ENCODE data around the gene ANKRD63. TPM values are rescaled to one million over a fixed set of nuclear protein-coding genes. Genes with fewer than 3 reads are reported as not detected.
A peak's percentile ranks its signal among the peaks of the same experiment; 100 is the strongest.

The ANKRD63 gene
- total RNA-seq, 2 donors from 2014 or later: not detected

DNA sequence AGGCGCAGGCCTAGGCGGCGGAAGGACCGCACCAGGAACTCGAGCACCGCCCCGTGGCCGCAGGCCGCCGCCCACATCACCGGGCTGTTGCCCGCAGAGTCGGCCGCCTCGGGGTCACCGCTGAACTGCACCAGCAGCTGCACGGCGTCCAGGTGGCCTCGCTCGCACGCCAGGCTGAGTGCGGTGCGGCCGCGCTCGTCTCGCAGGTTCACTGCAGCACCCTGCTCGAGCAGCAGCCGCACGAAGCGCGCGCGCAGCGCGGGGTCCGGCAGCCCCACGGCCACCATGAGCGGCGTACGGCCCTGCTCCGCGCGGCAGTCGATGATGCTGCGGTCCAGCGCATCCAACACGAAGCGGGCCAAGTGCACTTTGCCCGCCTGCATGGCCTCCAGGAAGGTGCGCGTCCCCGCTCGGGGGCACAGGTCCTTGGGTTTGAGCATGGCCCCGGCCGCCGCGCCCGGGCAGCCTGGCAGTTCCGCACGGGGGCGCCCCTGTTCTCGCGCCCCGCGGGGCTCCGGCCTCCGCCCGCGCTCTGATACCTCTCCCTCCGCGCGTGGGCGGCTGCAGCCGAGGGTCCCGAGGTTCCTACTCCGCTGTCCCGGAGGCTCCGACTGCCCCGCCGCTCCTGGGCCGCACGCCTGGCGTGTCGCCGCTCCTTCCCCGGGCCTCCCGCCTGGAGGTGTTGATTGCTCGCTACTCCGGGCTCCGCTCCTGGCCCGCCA is 556 bp downstream of the ANKRD63 start:
- H3K9me3 Mint-ChIP-seq: no peaks in the 10 kb centered on the region
- ATAC-seq (replicated peaks): peak; percentile 61
- no peaks in the 10 kb centered on the region for H3K4me1 Mint-ChIP-seq
- H3K27me3 Mint-ChIP-seq: peaks cover 13% of the 10 kb centered on the region
- no peaks in the 10 kb centered on the region for H3K36me3 Mint-ChIP-seq (ENCODE audit: low read depth)
- H3K4me3 Mint-ChIP-seq: peak overlapping the region; percentile 23
- H3K27ac Mint-ChIP-seq: no peak overlapping the region

DNA sequence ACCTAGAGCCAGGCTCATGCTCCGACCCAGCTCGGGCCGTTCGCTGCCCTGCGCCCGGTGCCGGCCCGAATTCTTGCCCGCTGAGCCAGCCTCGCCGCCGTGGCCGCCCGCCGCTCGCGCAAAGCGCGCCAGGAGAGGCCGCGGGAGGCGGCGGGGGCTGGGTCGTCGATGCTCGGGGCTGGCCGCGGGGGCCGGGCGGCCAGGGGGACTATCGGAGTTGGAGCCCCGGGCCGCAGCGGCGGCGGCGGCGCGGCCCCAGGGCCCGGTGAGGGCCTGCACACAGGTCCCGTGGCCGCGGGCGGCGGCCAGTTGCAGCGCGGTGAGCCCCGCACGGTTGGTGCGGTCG is 1.1 kb downstream of the ANKRD63 start:
- Mint-ChIP-seq H3K27ac (no peak overlapping the region), H3K27me3 (peaks cover 13% of the 10 kb centered on the region), H3K9me3 (no peaks in the 10 kb centered on the region), H3K4me3 (no peak overlapping the region), H3K36me3 (ENCODE audit: low read depth) (no peaks in the 10 kb centered on the region), H3K4me1 (no peaks in the 10 kb centered on the region)
- ATAC-seq (replicated peaks): no peak

DNA sequence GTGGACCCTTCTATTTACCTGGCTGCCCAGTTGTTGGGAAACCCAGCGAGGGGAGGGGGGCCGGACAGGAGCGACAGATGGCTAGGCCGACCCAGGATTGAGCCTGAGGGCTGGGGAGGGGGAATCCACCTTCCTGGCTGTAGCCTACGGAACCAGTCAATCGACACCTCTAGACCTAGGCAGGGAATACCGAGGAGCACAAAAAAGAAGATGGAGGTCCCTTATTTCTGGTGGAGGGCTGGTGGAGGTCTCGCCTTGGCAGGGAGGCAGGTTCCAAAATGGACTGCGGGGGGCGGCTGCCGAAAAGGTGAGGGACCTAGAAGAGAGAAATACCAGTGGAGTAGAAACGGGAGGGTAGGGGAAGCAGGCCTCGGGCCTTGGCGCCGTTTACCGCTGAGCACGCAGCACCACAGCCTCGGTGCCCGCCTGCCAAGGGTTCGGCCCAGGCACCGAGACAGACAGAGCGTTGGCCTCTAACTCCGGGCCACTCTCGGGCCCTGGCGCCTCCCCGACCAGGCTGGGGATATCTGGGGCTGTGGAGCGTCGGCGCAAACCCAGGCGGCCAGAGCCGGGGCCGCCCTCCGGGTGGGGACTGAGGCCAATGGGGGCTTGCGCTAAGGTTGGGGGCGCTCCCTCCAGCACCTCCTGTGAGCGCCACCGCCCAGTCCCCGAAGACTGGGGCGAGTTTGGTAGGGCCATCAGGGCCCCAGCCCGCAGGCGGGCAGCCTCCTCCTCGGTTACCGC is 1.6 kb downstream of the ANKRD63 start:
- Mint-ChIP-seq H3K4me3 (peak overlapping the region; percentile 33), H3K36me3 (ENCODE audit: low read depth) (no peaks in the 10 kb centered on the region), H3K4me1 (no peaks in the 10 kb centered on the region), H3K9me3 (no peaks in the 10 kb centered on the region), H3K27me3 (peaks cover 13% of the 10 kb centered on the region), H3K27ac (no peak overlapping the region)
- ATAC-seq (replicated peaks): no peak

DNA sequence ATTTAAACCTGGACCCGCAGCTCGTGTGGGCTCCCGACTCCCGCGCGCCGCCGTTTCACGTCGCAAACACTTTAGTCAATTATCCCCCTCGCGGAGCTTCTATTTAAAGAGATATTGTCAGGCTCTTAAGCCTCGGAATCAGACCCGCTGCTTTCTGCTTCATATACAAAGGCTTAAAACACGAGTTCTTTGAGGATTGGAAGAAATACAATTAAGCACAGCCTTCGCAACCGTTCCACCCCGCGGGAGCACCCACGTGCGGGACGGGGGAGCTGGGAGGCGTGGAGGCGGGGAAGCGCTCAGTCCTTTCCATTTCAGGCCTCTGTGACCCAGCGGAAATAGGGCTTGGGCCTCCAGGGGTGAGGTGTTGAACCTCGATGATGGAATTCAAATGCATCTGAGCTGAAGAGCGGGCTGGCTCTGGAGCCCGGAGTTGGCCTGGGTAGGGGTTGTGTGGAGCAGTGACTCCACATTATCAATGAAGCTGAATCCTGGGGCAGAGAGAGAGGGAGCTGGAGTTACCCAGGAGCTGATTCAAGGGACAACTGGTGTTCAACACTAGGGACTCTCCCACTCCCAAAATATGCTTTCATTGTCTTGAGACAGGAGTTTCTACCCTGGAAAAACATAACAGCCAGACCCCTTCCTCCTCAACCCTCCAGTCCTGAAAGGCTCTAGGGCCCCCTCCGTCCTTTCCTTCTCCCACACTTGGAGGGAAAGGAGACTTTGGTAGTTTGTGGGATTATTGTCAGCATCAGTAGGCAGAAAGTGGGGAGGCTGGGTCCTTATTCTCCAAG is 2.4 kb downstream of the ANKRD63 start:
- Mint-ChIP-seq H3K4me3 (peak overlapping the region; percentile 33), H3K36me3 (ENCODE audit: low read depth) (no peaks in the 10 kb centered on the region), H3K4me1 (no peaks in the 10 kb centered on the region), H3K27ac (no peak overlapping the region), H3K9me3 (no peaks in the 10 kb centered on the region), H3K27me3 (peaks cover 13% of the 10 kb centered on the region)
- no peak for ATAC-seq (replicated peaks)

DNA sequence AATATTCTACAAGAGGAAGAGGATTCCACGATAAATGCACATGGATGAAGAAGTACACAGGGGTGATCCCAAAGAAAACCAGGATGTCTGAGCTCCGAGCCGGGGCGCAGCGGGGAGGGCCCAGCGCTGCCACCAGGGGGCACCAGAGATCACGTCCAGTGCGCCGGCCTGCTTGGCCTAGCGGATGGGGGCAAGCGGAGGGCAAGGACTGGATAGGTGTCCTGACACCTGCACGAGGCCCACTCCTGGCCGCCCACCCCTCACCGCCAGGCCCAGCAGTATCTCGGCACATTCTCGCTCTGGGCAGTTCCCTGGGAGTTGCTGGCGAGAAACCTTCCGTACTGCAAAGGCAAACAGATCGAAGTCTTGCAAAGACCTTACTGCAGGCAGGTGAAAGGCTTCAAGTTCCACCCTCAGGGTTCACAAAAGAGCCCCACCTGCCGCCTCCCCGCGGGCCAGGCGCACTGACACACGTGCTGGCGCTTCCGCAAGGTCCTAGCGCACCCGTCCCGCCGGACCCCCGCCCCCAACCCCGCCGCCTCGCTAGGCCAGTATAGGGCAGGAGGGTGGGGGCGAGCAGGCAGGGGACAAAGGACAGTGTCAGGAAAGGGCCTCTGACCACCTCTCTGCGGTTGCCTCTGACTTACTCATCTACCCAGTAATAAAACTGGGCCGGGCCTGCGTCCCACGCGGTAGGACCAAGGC is 3.3 kb downstream of the ANKRD63 start:
- peaks cover 13% of the 10 kb centered on the region for H3K27me3 Mint-ChIP-seq
- no peak overlapping the region for H3K27ac Mint-ChIP-seq
- no peaks in the 10 kb centered on the region for H3K4me1 Mint-ChIP-seq
- no peaks in the 10 kb centered on the region for H3K36me3 Mint-ChIP-seq (ENCODE audit: low read depth)
- H3K9me3 Mint-ChIP-seq: no peaks in the 10 kb centered on the region
- ATAC-seq (replicated peaks): peak; percentile 62
- H3K4me3 Mint-ChIP-seq: no peak overlapping the region

DNA sequence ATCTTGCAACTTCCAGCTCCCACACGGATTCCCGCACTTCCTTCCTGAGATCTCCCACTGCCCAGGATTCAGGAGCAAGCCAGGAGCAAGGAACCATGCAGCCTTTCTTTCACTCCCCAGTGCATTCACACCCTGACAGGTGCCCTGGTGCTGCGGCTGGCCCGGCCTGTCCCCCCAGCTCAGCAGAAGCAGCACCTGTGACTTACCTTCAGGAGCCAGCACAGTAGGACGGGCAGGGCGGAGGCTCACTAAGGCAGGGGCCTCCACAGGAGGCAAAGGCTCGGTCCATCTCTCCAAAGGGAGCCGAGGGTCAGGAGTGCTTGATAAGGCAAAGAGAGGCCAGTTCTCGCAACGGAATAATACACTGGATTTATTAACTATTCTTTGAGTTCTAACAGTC is 4.8 kb downstream of the ANKRD63 start:
- H3K27me3 Mint-ChIP-seq: peaks cover 13% of the 10 kb centered on the region
- H3K4me3 Mint-ChIP-seq: no peak overlapping the region
- no peaks in the 10 kb centered on the region for H3K36me3 Mint-ChIP-seq (ENCODE audit: low read depth)
- H3K4me1 Mint-ChIP-seq: no peaks in the 10 kb centered on the region
- no peak for ATAC-seq (replicated peaks)
- no peak overlapping the region for H3K27ac Mint-ChIP-seq
- H3K9me3 Mint-ChIP-seq: no peaks in the 10 kb centered on the region

DNA sequence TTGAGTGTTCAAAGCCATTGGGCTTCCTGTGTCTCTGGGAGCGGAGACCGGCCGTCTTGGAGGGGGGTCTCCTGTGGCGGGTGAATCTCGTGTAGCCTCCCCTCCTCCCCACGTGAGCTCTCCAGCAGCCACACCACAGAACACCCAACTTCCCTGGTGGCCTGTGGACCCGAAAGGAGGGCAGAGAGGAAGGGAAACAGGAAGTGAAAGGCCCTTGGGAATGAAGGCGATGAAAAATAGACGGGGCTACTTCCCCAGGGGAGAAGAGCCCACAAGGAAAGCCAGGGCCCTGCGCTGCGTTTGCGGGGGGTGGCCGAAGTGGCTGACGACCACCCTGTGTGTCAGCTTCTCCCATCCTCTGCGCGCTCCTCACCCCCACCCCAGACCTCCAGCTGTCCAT is 5.4 kb downstream of the ANKRD63 start:
- H3K27me3 Mint-ChIP-seq: peaks cover 13% of the 10 kb centered on the region
- no peaks in the 10 kb centered on the region for H3K4me1 Mint-ChIP-seq
- no peaks in the 10 kb centered on the region for H3K9me3 Mint-ChIP-seq
- ATAC-seq (replicated peaks): no peak
- no peak overlapping the region for H3K27ac Mint-ChIP-seq
- H3K36me3 Mint-ChIP-seq (ENCODE audit: low read depth): no peaks in the 10 kb centered on the region
- no peak overlapping the region for H3K4me3 Mint-ChIP-seq

DNA sequence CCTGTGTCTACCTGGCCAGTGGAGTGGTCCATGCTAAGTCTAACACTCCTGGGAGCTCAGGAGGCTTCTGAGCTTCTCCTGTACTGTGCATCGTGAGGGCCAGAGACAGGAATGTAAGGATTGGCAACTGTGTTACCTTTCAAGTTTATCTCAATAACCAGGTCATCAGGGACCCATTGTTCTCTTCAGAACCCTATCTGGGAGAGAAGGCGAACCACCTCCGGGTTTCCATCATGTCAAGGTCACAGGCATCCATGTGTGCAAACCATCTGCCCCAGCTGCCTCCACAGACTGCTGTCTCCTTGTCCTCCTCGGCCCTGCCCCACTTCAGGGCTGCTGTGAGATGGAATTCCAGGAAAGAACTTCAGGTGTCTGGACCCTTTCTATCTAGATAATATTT is 5.9 kb downstream of the ANKRD63 start:
- ATAC-seq (replicated peaks): no peak
- Mint-ChIP-seq H3K4me3 (no peak overlapping the region), H3K27ac (no peak overlapping the region), H3K36me3 (ENCODE audit: low read depth) (no peaks in the 10 kb centered on the region), H3K27me3 (peaks cover 13% of the 10 kb centered on the region), H3K9me3 (no peaks in the 10 kb centered on the region), H3K4me1 (no peaks in the 10 kb centered on the region)

DNA sequence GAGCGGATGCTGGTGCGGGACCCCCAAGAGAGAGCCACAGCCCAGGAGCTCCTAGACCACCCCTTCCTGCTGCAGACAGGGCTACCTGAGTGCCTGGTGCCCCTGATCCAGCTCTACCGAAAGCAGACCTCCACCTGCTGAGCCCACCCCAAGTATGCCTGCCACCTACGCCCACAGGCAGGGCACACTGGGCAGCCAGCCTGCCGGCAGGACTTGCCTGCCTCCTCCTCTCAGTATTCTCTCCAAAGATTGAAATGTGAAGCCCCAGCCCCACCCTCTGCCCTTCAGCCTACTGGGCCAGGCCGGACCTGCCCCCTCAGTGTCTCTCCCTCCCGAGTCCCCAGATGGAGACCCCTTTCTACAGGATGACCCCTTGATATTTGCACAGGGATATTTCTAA is 6.9 kb downstream of the ANKRD63 start:
- no peak overlapping the region for H3K27ac Mint-ChIP-seq
- H3K27me3 Mint-ChIP-seq: peaks cover 10% of the 10 kb centered on the region
- no peaks in the 10 kb centered on the region for H3K9me3 Mint-ChIP-seq
- ATAC-seq (replicated peaks): no peak
- H3K4me3 Mint-ChIP-seq: no peak overlapping the region
- H3K4me1 Mint-ChIP-seq: no peaks in the 10 kb centered on the region
- no peaks in the 10 kb centered on the region for H3K36me3 Mint-ChIP-seq (ENCODE audit: low read depth)

DNA sequence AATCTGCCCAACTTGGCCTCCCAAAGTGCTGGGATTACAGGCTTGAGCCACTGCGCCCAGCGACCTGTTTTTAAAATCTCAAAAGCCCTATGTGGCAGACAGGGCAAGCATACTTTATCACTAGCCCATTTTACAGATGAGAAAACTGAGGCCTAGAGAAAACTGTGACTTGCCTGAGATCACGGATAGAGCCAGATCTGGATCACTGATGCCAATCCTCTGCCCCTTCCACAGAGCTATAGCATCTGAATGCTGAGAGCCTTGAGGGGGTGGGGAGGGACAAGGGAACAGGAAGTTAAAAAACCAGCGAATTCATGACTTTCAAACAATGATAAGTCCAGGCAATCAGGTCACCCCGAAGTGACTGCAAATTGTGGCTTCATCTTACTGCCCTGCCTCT is 7.3 kb downstream of the ANKRD63 start:
- Mint-ChIP-seq H3K36me3 (ENCODE audit: low read depth) (no peaks in the 10 kb centered on the region), H3K9me3 (no peaks in the 10 kb centered on the region), H3K4me1 (no peaks in the 10 kb centered on the region), H3K4me3 (no peak overlapping the region), H3K27ac (no peak overlapping the region), H3K27me3 (peaks cover 8% of the 10 kb centered on the region)
- ATAC-seq (replicated peaks): no peak

DNA sequence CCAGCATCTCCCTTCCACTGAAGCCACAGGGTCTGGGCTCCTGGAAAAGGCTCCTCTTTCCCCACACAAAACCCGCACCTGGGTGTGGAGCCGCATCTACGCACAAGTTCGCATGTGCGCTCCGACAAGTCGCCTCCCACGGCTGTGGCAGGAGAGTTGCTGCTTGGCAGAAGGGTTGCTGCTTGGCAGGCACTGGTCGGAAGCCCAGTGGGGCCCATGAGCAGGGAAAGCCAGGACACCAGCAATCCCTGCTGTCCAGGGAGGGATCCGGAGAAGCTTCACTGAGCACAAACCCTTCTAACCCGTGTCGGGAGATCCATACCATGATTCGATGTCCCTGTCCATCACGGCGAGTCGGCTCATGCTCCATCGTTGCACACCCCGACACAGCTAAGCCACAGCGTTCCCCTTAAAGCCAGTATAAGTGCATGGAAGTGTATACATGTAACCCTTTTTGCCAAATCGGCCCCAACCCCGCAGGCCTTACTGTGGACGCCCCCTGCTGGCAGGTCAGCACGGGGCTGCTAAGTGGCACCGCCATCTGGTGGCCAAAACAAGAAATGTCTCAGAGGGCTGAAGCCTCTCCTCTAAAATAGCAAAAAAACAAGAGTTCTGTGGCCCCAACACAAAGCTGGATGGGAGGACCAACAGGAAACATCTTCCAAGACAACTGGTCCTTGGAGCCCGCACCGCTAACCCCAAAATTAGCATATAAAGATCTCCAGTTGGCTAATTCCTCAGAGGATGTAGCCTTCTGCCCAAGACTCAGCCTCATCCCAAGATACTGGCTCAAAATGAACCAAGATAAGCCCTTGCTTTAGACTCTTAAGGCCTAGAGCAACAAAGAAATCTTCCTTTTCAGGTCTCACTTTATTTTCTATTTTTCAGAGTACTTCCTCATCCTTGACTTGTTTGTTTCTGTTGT is 8.3 kb downstream of the ANKRD63 start:
- Mint-ChIP-seq H3K9me3 (no peaks in the 10 kb centered on the region), H3K36me3 (ENCODE audit: low read depth) (no peaks in the 10 kb centered on the region), H3K27me3 (peaks cover 6% of the 10 kb centered on the region), H3K4me3 (no peak overlapping the region), H3K4me1 (no peaks in the 10 kb centered on the region), H3K27ac (no peak overlapping the region)
- ATAC-seq (replicated peaks): peak; percentile 75

DNA sequence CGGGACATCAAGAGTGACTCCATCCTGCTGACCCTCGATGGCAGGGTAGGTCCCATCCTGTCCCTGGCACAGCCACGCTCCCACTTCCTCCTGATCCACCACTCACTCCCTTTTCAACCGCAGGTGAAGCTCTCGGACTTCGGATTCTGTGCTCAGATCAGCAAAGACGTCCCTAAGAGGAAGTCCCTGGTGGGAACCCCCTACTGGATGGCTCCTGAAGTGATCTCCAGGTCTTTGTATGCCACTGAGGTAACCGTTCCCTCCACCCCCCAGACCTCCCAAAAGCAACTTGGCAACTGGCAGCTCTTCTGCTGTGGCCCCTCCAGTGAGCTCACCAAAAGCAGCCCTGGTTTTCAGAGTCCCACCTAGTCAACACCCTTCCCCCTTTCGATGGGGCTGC is 9.4 kb downstream of the ANKRD63 start:
- ATAC-seq (replicated peaks): no peak
- no peaks in the 10 kb centered on the region for H3K4me1 Mint-ChIP-seq
- H3K27ac Mint-ChIP-seq: no peak overlapping the region
- no peaks in the 10 kb centered on the region for H3K36me3 Mint-ChIP-seq (ENCODE audit: low read depth)
- no peaks in the 10 kb centered on the region for H3K9me3 Mint-ChIP-seq
- no peak overlapping the region for H3K4me3 Mint-ChIP-seq
- H3K27me3 Mint-ChIP-seq: peaks cover 3% of the 10 kb centered on the region

DNA sequence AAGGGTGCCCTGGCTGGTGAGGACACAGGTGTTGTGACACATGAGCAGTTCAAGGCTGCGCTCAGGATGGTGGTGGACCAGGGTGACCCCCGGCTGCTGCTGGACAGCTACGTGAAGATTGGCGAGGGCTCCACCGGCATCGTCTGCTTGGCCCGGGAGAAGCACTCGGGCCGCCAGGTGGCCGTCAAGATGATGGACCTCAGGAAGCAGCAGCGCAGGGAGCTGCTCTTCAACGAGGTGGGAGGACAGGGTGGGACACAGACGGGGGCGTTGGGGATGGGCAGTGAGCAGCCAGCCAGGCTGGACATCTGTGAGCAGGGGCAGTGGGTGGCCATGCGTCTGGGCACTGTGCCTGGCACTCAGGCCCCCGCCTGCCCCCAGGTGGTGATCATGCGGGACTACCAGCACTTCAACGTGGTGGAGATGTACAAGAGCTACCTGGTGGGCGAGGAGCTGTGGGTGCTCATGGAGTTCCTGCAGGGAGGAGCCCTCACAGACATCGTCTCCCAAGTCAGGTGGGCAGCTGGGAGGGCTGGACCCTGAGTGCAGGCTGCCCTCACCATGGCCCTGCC is 10.3 kb downstream of the ANKRD63 start:
- Mint-ChIP-seq H3K27me3 (no peaks in the 10 kb centered on the region), H3K36me3 (ENCODE audit: low read depth) (no peaks in the 10 kb centered on the region), H3K27ac (no peak overlapping the region), H3K4me1 (no peaks in the 10 kb centered on the region), H3K4me3 (no peak overlapping the region), H3K9me3 (no peaks in the 10 kb centered on the region)
- ATAC-seq (replicated peaks): no peak
